GM19328 (cell line): ENCODE measurements around the gene SH3D21.

Experiments used
- ATAC-seq: cut with Tn5 transposase; IDR thresholded peaks from one replicate; pipeline ENCODE4 v1.9.1; 2021; ENCODE audit warnings: mild to moderate bottlenecking, moderate library complexity; ENCODE audit not compliant: unreplicated experiment

Gene SH3D21

GRCh38 chr1:36354486-36354885, 48.3 kb downstream of the SH3D21 start:
- ATAC-seq, result no peak

GRCh38 chr1:36355811-36356210, 49.6 kb downstream of the SH3D21 start:
- no peak for ATAC-seq

- ATAC-seq, result no peak
Observed at GRCh38 chr1:36358514-36359084, 52.4 kb downstream of the SH3D21 start.

GRCh38 chr1:36359383-36359782, 53.2 kb downstream of the SH3D21 start:
- ATAC-seq, result no peak

- ATAC-seq, result no peak
Observed at GRCh38 chr1:36359911-36360550, 53.9 kb downstream of the SH3D21 start.

GRCh38 chr1:36365381-36365780, 59.2 kb downstream of the SH3D21 start:
- ATAC-seq, result no peak

GRCh38 chr1:36366091-36366661, 60.0 kb downstream of the SH3D21 start:
- no peak for ATAC-seq

GRCh38 chr1:36367066-36367465, 60.9 kb downstream of the SH3D21 start:
- no peak for ATAC-seq

GRCh38 chr1:36367798-36368197, 61.6 kb downstream of the SH3D21 start:
- no peak for ATAC-seq

GRCh38 chr1:36369061-36369861, 63.1 kb downstream of the SH3D21 start:
- ATAC-seq, result no peak
